DOHH2 (cell line): ENCODE measurements around the gene RCOR1.

ENCODE experiments used
- H3F3A ChIP-seq: fragments of 200-600 bp; sonication (generic), shearing (Covaris generic); 2 replicates; pipeline ENCODE4 v1.6.0; 2016; ENCODE audit warnings: antibody characterized with exemption, mild to moderate bottlenecking; ENCODE audit not compliant: control insufficient read depth, insufficient read depth
- H3K27ac ChIP-seq: fragments of 200-600 bp; sonication (generic); 2 replicates; pipeline ENCODE4 v1.5.1; 2014; ENCODE audit warnings: low read depth, mild to moderate bottlenecking, low read length, moderate library complexity
- H3K27me3 ChIP-seq: fragments of 200-600 bp; sonication (generic); 2 replicates; pipeline ENCODE4 v1.6.1; 2014; ENCODE audit warnings: mild to moderate bottlenecking, low read length, mixed read lengths; ENCODE audit not compliant: control insufficient read depth
- H3K36me3 ChIP-seq: fragments of 200-600 bp; sonication (generic); 2 replicates; pipeline ENCODE4 v1.6.1; 2014; ENCODE audit warnings: mild to moderate bottlenecking, low read length, moderate library complexity, mixed read lengths; ENCODE audit not compliant: control insufficient read depth
- H3K4me1 ChIP-seq: fragments of 200-600 bp; sonication (generic); 2 replicates; pipeline ENCODE4 v1.6.1; 2014; ENCODE audit warnings: mild to moderate bottlenecking, low read length, mixed read lengths; ENCODE audit not compliant: control insufficient read depth
- H3K4me2 ChIP-seq: fragments of 200-600 bp; sonication (generic); 2 replicates; pipeline ENCODE4 v1.6.0; 2014; ENCODE audit warnings: mild to moderate bottlenecking, low read length, moderate library complexity
- H3K4me3 ChIP-seq: fragments of 200-600 bp; sonication (generic); 2 replicates; pipeline ENCODE4 v1.5.1; 2014; ENCODE audit warnings: mild to moderate bottlenecking, low read length, mixed read lengths
- H3K79me2 ChIP-seq: fragments of 200-600 bp; sonication (generic); 2 replicates; pipeline ENCODE4 v1.6.1; 2014; ENCODE audit warnings: mild to moderate bottlenecking, low read length, mixed read lengths; ENCODE audit not compliant: control insufficient read depth
- H3K9me2 ChIP-seq: fragments of 200-600 bp; sonication (generic); replicated peaks from 2 replicates; pipeline ENCODE4 v1.6.1; 2014; ENCODE audit warnings: mild to moderate bottlenecking, low read length, mixed read lengths; ENCODE audit not compliant: control insufficient read depth
- H3K9me3 ChIP-seq: fragments of 200-600 bp; sonication (generic); 2 replicates; pipeline ENCODE4 v1.6.1; 2014; ENCODE audit warnings: antibody characterized with exemption, low read length, mixed read lengths; ENCODE audit not compliant: control insufficient read depth, insufficient read depth
- H4K20me1 ChIP-seq: fragments of 200-600 bp; sonication (generic); 2 replicates; pipeline ENCODE4 v1.6.0; 2014; ENCODE audit warnings: low read depth, mild to moderate bottlenecking, antibody characterized with exemption, low read length, moderate library complexity; ENCODE audit not compliant: control insufficient read depth, insufficient read depth
- EZH2phosphoT487 ChIP-seq: fragments of 200-600 bp; sonication (generic); IDR thresholded peaks from 2 replicates; pipeline ENCODE4 v1.6.1; 2017; ENCODE audit warnings: borderline replicate concordance, mild to moderate bottlenecking, antibody characterized with exemption, low read length, moderate library complexity, mixed read lengths
- TF ChIP-seq, protein P1 (sequence below): fragments of 200-600 bp; sonication (generic); IDR thresholded peaks from one replicate; pipeline ENCODE4 v1.5.1; 2014; ENCODE audit warnings: antibody characterized with exemption, mild to moderate bottlenecking, low read depth, low read length; ENCODE audit not compliant: poor library complexity, severe bottlenecking

Gene RCOR1

GRCh38 chr14:102751088-102751487, 158.6 kb downstream of the RCOR1 start:
- Histone ChIP-seq H3K36me3 (no peaks in the 10 kb centered on the region), H3K4me2 (no peak overlapping the region), H3K79me2 (no peaks in the 10 kb centered on the region), H3K9me3 (no peaks in the 10 kb centered on the region), H3K27ac (no peak overlapping the region), H3K4me1 (no peaks in the 10 kb centered on the region; the same call in 1 of the 2 replicates), H3K27me3 (no peaks in the 10 kb centered on the region), H3F3A (no peaks in the 10 kb centered on the region), H3K4me3 (no peak overlapping the region), H3K9me2 (no peaks in the 10 kb centered on the region), H4K20me1 (no peaks in the 10 kb centered on the region)
- TF ChIP-seq, protein P1, sequence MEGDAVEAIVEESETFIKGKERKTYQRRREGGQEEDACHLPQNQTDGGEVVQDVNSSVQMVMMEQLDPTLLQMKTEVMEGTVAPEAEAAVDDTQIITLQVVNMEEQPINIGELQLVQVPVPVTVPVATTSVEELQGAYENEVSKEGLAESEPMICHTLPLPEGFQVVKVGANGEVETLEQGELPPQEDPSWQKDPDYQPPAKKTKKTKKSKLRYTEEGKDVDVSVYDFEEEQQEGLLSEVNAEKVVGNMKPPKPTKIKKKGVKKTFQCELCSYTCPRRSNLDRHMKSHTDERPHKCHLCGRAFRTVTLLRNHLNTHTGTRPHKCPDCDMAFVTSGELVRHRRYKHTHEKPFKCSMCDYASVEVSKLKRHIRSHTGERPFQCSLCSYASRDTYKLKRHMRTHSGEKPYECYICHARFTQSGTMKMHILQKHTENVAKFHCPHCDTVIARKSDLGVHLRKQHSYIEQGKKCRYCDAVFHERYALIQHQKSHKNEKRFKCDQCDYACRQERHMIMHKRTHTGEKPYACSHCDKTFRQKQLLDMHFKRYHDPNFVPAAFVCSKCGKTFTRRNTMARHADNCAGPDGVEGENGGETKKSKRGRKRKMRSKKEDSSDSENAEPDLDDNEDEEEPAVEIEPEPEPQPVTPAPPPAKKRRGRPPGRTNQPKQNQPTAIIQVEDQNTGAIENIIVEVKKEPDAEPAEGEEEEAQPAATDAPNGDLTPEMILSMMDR, result no peak
- no peak for TF ChIP-seq EZH2phosphoT487

DNA sequence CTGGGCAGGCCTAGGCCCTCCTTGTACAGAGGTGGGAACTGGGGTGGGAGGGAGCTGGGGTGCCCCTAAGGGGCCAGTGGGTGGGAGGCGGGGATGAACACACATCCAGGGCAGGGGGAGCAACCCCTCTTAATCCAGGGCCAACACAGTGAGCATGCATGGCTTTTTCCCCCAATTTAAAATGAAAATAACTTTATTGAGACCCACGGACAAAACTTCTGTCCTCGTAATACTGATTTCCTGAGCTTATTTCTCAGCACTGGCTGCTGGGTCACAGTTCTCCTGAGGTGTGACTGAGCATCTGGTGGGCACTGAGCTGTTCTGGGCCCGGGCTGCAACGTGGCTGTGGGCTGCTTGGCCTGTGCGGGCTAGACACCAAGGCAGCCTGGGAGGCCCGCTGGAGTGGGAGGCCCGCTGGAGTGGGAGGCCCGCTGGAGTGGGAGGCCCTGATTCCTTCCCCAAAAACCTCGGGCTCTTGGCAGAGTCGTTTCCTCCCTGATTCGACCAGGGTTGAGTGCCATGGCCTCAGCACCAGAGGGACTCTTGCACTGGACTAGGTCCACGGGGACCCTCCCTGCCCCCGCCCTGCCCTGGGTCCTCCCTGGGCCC, 159.9 kb downstream of the RCOR1 start:
- Histone ChIP-seq H4K20me1 (no peaks in the 10 kb centered on the region), H3K4me2 (no peak overlapping the region), H3K36me3 (no peaks in the 10 kb centered on the region), H3K4me3 (no peak overlapping the region), H3K79me2 (no peaks in the 10 kb centered on the region), H3K27ac (no peak overlapping the region), H3K9me2 (no peaks in the 10 kb centered on the region), H3K27me3 (no peaks in the 10 kb centered on the region), H3K4me1 (no peaks in the 10 kb centered on the region; the same call in 1 of the 2 replicates), H3K9me3 (no peaks in the 10 kb centered on the region), H3F3A (no peaks in the 10 kb centered on the region)
- no peak for TF ChIP-seq EZH2phosphoT487
- TF ChIP-seq, protein P1, result no peak

DNA sequence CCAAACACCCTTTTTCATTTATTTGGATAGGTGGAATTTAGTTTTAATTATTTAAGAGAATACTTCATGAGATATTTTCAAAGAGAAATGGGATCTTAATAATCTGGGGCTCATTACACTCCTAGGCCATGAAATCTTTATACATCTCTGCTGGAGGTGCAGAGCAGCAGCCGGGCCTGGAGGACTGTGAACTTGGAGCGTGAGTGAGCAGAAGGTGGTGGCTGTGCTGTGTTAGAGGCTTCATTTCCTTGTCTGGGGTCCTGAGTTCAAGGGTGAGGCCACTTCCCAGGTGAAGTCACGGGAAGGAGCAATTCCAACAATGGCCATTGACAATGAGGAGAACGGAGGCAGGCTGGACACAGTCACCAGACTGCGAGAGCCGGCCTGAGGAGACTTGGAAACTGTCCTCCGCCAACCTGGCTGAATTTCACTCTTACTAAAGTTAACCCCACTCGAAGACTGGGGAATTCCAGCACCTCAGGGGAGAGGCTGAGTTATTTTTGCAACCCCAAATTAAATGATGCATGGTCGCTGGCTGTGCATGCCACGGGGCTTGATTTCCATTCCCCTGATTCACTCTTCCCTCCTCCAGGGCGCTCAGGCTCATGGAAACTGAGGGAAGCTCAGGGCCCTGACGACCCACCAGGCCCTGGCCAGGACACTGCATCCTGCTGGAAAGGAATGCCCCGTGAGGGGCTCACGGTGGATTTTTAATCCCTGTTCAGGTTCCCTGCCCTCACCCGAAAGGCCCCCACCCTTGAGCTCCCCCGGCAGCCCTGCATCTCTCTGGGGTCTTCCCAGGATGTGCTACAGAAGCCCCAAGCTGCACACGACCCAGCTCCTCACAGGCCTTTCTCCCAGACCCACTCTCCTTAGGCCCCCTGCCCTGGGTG, 162.2 kb downstream of the RCOR1 start:
- Histone ChIP-seq H3K4me2 (no peak overlapping the region), H3K79me2 (no peaks in the 10 kb centered on the region), H3K36me3 (no peaks in the 10 kb centered on the region), H3K9me3 (no peaks in the 10 kb centered on the region), H3K4me3 (no peak overlapping the region), H3K27me3 (no peaks in the 10 kb centered on the region), H3K4me1 (no peaks in the 10 kb centered on the region; the same call in 1 of the 2 replicates), H3K9me2 (no peaks in the 10 kb centered on the region), H3K27ac (no peak overlapping the region), H3F3A (no peaks in the 10 kb centered on the region), H4K20me1 (no peaks in the 10 kb centered on the region)
- TF ChIP-seq, protein P1, result no peak
- no peak for TF ChIP-seq EZH2phosphoT487
